ENCODE measurements around the gene FBXW8.

The FBXW8 gene, protein sequence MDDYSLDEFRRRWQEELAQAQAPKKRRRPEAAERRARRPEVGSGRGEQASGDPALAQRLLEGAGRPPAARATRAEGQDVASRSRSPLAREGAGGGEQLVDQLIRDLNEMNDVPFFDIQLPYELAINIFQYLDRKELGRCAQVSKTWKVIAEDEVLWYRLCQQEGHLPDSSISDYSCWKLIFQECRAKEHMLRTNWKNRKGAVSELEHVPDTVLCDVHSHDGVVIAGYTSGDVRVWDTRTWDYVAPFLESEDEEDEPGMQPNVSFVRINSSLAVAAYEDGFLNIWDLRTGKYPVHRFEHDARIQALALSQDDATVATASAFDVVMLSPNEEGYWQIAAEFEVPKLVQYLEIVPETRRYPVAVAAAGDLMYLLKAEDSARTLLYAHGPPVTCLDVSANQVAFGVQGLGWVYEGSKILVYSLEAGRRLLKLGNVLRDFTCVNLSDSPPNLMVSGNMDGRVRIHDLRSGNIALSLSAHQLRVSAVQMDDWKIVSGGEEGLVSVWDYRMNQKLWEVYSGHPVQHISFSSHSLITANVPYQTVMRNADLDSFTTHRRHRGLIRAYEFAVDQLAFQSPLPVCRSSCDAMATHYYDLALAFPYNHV

GRCh38 chr12:116910645-116911451, at the start of gene FBXW8:
FBXW8 (plus strand) TSS chr12:116910950; CDS start chr12:116911038, 88 bp downstream.
- peak; percentile 87 for DNase-seq (ENCODE audit: low spot score)

GRCh38 chr12:116861320-116861719, 49.4 kb upstream of the FBXW8 start:
- DNase-seq (ENCODE audit: low spot score): no peak

- no peak for DNase-seq (ENCODE audit: low spot score)
Observed at GRCh38 chr12:116862167-116862566, 48.6 kb upstream of the FBXW8 start.

- DNase-seq (ENCODE audit: low spot score): no peak
Observed at GRCh38 chr12:116863275-116863767, 47.4 kb upstream of the FBXW8 start.

DNA sequence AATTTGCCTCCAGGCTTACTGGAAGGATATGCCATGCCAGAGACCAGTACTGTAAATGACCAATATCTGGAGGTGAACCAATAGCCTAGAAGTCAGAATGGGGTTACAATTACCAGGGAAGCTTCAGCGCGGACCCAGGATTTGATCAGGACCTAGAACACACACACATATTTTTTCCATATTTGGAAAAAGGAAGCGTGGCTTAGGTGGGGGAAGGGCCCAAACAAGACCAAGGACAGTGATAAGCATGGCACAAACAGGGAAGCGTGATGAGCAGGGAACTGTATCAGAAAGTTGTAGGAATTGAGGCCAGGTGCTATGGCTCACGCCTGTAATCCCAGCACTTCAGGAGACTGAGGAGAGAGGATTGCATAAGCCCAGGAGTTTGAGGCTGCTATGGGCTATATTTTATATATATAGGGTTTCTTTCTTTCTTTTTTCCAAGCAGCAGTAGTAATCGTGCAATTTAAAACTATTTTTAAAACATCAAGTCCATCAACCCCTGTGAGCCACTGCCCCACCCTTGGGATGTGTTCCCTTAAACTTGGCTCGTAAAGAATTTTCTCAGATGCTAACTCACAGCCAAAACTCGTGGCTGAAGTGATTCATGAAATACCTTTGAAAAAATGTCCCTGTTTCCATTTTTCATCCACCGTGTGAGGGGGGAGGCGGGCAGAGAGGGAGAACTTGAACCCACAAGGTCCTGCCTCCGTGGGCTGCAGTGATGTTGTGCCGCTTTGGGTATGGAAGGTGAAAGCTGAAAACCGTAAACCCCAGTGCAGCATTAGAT, 46.2 kb upstream of the FBXW8 start:
- DNase-seq (ENCODE audit: low spot score): peak; percentile 36

DNA sequence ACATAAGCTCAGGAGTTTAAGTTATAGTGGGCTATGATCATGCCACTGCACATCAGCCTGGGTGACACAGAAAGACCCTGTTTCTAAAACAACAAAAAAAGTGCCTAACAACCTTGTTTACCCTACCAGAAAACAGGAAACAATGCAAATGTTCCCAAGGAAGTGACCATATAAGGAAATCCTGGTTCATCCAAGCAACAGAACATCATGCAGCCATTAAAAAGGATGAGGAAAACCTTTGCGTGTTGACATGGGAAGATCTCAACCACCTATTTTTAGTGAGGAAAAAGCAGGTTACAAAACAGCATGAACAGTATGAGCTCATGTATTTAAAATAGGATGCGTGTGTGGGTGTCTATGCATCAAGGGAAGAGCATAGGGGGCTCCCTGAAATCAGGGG, 43.2 kb upstream of the FBXW8 start:
- no peak for DNase-seq (ENCODE audit: low spot score)

DNA sequence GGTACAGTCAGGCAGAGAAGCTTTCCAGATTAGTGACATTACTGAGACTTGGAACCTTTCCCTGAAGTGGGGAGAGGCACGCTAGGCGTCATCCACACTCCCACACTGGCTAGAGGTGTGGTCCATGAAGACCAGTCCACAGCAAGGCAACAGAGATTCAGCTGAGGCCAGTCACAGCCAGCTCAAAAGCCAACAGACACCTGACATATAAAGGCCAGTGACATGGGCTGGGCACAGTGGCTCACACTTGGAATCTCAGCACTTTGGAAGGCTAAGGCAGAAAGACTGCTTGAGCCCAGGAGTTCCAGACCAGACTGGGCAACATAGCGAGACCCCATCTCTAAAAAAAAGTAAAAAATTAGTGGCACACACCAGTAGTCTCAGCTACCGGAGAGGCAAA, 40.4 kb upstream of the FBXW8 start:
- DNase-seq (ENCODE audit: low spot score): no peak

DNA sequence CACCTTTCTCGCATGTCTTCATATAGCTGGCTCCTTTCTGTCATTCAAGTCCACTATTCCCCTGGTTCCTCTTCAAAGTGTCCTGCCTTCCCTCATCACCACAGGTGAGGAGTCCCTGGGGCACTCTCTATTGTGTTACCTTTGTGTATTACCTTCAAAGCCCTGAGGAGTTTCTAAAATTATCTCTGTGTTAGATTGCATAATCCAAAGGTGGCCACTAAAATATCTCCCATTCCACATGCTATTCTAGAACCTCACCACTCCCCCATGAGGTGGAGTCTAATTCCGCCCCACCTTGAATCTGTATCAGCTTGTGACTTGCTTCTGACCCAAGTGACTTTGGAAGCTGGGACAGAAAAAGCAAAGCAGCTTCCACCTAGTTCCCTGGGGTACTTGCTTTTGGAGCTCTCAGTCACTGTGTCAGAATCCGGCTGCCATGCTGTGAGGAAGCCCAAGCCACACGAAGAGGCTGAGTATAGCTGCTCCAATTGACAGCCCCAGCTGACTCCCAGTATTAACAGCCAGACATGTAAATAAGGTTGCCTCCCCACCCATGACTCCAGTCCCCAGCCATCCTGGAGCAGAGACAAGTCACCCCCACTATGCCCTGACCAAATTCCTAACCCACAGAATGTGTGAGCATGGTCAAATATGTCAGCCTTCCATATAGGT, 36.3 kb upstream of the FBXW8 start:
- no peak for DNase-seq (ENCODE audit: low spot score)

DNA sequence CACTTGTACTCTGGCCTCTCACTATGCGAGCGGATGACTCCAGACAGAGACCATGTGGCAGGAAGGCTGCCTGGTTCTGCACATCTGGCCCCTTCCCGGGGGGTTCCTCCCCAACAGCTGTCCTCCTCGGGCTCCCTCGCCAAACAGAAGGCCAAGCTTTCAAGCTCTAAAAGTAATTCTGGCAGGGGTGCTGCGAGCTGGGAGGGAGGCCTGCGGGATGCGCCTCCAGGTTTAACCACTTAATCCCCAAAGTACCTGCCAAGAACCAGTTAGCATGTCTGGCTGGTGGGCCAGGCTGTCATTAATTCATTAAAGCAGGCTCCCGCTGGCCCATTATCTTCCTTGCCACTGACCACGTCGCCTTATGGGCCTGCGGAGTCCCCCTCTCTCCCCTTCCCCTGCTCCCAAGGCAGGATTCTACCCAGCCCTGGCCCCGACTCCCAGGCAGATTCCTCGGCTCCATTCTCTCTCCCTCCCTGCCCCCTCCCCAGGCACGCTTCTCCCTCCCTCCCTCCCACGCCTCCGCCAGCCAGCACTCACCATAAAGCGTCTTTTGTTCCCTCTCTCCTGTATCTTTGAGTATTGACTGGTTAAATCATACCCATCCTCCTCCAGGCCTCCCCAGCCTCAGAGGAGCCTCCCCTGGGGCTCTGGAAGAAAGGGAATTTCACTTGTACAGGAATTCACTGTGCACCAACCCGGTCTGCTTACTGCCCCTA, 34.4 kb upstream of the FBXW8 start:
- no peak for DNase-seq (ENCODE audit: low spot score)

GRCh38 chr12:116878567-116879508, 31.9 kb upstream of the FBXW8 start:
- peak; percentile 40 for DNase-seq (ENCODE audit: low spot score)

DNA sequence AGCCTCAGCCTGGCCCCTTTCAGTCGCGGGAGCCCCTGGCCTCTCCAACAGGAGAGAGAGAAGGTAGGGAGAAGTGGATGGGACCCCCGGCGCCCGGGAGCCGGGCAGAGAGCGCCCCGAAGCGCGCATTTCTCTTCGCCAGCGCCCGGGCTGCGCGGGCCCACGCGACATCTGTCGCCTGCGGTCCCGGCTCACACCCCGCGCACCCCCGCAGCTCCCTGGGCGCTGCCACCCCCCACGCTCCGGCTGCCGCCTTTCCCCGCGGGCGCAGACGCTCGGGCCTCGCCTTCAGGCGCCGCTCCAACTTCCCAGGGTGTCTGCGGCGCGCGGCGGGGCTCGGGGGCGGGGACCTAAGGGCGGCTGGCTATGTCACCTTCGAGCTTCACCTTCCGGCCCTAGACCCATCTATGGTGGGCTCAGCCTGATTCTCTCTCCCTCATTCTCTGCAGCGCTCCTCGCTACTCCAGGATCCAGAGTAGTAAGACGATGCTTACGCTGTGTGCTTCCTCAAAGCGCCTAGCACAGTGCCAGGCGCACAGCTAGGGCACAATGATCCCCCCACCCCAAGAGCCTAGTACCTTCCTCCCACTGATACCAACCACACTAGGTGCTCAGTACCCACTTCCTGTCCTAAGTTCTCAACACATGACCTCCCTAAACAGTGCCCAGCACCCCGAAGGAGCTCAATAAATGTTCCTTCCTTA, 31.1 kb upstream of the FBXW8 start:
- peak; percentile 36 for DNase-seq (ENCODE audit: low spot score)

DNA sequence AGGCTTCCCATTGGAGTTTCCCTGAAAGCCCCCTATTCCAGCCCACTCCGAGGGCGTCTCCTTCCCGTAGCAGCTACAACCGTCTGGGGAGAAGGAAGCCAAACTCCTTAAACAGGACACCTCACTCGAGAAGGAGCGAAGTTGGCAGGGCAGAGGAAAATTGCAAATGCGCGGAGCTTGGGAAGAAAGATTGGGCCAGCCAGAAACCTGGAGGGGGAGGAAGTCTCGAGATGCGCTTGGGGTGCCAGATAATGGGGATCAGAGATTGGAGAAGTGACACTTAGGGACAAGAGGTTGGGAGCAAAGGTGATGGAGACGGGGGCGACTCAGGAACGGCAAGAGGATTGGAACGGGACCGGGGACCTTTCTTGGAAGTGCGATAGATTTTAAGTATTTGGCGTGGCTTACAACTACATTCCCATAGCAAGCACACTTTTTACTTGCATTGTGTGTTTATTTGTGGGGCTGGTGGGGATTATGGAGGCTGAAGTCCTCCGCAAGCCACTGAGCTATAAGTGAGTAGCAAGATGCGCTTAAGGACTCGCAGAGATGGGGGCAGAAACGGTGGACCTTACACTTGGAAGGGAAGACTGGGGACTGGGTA, 30.4 kb upstream of the FBXW8 start:
- DNase-seq (ENCODE audit: low spot score): no peak

DNA sequence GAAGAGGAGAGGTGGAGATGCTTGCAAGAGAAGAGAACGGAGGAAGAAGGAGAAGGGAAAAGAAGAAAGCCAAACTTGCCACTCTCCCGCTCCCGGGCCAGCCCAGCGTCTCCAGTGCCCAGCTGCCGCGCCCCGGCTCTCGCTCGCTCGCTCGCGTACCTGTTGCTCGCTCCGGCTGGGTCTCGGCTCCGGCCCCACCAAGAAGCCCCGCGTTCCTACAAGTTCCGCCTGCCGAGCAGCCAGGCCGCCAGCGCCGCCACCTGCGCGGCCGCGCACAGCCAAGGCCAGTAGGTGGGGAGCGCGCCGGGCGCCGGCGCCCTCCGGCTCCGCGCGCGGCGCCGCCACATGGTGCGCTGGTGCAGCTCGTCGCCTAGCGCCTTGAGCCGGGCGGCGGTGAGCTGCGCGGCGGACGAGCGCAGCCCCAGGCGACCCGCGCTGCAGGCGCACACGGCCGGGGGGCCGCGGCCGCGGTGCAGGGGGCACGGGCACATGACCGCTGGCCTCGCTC, 29.9 kb upstream of the FBXW8 start:
- DNase-seq (ENCODE audit: low spot score): peak; percentile 72

DNA sequence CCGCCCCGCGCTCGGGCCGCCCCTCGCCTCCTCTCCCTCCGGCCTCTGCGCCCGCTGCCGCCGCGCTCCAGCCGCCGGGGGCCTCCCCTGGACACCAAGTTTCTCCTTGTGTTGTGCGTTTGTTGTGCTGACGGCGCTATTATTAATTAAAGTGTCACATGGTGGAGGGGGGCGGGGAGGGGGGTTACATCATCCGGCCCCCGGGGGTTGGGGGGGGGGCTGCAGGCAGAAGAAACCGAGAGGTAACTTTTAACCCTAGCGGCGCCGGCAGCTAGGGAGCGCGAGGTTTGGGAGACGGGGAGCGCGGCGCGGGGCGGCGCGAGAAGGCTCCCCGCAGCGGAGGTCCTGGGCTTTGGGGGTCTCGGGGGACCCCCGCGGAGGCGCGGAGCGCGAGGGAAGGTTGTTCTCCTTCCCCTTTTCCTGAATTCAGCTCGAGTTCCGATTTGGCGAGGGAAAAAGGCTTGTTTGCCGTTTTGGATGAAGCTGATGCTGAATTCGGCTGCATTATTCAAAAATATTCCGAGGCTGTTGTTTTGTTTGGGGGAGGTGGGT, 29.3 kb upstream of the FBXW8 start, which contains the start of gene HRK:
Gene HRK, minus strand, starts transcription at position 117 of the 552 bp plus-strand sequence. CDS start 134 bp downstream, outside the sequence.
- peak; percentile 52 for DNase-seq (ENCODE audit: low spot score)

- DNase-seq (ENCODE audit: low spot score): no peak
Observed at GRCh38 chr12:116881877-116882507, 28.8 kb upstream of the FBXW8 start.

DNA sequence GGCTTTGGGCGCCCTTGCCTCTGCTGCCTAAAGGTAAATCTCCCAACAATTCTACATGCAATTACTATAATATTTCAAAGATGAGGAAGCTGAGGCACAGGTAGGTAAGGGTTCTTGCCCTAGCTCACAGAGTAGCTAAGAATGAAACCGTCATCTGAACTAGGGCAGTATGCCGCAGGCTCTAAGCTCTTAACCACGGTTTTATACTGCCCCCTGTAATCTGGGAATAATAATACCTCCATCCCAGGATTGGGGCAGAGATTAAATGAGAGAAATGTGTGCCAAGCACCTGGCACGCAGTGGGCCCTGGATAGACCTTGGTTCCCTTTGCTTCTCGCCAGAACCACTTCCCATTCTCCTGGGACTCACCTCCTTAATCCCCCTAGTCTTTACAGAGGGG, 28.0 kb upstream of the FBXW8 start:
- no peak for DNase-seq (ENCODE audit: low spot score)

DNA sequence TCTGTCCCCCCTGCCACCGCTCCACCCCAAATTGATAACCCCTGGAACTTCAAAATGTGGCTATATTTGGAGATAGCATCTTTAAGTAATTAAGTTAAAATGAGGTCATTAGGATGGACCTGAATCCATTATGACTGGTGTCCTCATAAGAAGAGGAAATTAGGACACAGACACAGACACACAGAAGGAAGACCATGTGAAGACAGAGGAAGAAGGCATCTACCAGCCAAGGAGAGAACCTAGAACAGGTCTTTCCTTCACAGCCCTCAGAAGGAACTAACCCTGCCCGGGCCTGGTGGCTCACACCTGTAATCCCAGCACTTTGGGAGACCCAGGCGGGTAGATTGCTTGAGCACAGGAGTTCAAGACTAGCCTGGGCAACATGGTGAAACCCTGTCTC, 25.9 kb upstream of the FBXW8 start:
- no peak for DNase-seq (ENCODE audit: low spot score)

Measured in LoVo (cell line).